Activated CD4-positive, CD25-positive, alpha-beta regulatory T cell treated with anti-CD3 and anti-CD28 coated beads, Interleukin-2, amount 50 U/mL, for 72 hours (primary cell): Measurements from ENCODE around the gene UGT1A6.
A peak's percentile ranks its signal among the peaks of the same experiment; 100 is the strongest.
"Not testable (repeated sequence)": the region's sequence is repeated elsewhere in the genome, so short reads cannot be mapped to it uniquely, and the experiment has no call there.

Source experiments
- DNase-seq: peaks from one replicate; pipeline ENCODE4 v3.0.0; 2021

Gene UGT1A6

GRCh38 chr2:233688341-233688740, 4.3 kb upstream of the UGT1A6 start:
- DNase-seq: no peak

- DNase-seq: no peak
Measured at GRCh38 chr2:233689031-233689430, 3.7 kb upstream of the UGT1A6 start.

DNA sequence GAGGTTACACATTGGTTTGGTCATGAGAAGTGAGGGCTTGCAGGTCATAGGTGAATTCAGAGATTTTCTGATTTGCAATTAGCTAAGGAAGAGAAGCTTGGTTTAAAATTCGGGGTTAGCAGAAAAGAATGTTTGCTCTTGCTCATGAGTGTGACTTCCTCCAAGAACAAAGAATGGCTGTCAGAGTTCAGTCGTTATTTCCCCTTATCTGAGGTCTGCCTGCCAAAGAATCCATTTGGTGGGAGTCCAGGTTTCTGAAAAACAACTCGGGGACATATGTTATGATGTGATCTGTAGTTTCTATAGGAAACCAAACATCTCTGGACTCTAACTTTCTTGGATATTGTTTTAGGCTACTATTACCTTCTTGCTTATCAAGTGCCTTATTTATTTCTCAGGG, 3.2 kb upstream of the UGT1A6 start:
- DNase-seq: no peak

GRCh38 chr2:233690444-233690843, 2.2 kb upstream of the UGT1A6 start:
- DNase-seq: no peak

- DNase-seq: no peak
Measured at GRCh38 chr2:233691443-233692433, 952 bp upstream of the UGT1A6 start.

GRCh38 chr2:233693963-233694362, 1.3 kb downstream of the UGT1A6 start:
- no peak for DNase-seq

GRCh38 chr2:233698740-233699139, 6.0 kb downstream of the UGT1A6 start:
- no peak for DNase-seq

- no peak for DNase-seq
Measured at GRCh38 chr2:233699424-233700027, 6.8 kb downstream of the UGT1A6 start.

DNA sequence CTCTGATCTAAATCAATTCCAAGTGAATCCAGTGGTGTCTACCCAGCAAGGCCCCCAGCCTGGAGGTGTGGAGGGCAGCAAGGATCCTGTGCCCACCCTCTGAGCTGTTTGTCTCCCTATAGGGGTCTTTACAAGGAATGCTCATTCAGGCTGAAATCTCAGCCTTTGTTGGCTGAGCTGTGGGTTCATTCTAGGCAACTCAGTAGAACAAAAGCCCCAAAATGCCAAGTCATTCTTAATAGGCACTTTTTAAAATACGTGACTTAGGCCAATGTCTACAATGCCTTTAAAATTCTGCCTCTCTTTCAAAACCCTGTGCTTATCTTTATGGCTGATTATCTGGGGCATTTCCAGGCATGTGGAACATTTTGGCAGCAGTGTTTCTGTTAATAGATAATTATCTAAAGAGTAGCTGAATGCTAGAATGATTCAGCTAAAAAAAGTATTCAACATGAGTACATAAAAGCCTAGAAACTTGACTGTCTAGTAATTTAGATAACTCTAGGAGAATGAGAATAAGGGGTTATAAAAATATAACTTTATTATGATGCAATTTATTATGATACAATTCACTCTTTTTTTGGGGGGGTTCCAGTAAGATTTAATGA, 7.4 kb downstream of the UGT1A6 start:
- no peak for DNase-seq

GRCh38 chr2:233700842-233701241, 8.2 kb downstream of the UGT1A6 start:
- DNase-seq: not testable (repeated sequence)

GRCh38 chr2:233702238-233702637, 9.5 kb downstream of the UGT1A6 start:
- no peak for DNase-seq

- DNase-seq: no peak
Measured at GRCh38 chr2:233705911-233706506, 13.3 kb downstream of the UGT1A6 start.

GRCh38 chr2:233706720-233707119, 14.0 kb downstream of the UGT1A6 start:
- DNase-seq: no peak

DNA sequence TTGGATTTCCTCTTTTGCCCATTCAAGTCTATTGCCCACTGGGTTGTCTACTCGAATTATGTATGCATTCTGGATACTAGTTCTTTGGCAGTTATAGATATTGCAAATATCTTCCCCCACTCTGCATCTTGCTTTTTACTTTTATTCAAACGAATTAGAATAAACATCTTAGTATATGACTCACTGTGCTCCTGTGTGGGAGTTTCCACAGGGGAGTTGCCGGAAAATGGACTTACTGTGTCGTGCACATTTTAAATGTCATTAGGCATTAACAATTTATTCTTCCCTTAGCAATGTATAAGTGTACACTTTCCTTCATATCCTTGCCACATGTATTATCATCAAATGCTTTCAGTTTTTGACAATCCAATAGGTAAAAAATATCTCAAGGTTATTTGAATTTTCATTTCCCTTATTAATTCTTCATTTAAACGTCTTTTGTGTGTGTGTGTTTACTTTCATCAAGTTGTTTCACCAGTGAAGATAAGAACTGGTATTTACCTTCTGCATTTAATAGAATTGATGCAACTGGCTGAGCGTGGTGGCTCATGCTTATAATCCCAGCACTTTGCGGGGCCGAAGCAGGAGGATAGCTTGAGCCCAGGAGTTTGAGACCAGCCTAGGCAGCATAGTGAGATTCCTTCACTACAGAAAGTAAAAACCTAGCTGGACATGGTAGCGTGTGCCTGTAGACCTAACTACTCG, 15.4 kb downstream of the UGT1A6 start:
- DNase-seq: no peak

DNA sequence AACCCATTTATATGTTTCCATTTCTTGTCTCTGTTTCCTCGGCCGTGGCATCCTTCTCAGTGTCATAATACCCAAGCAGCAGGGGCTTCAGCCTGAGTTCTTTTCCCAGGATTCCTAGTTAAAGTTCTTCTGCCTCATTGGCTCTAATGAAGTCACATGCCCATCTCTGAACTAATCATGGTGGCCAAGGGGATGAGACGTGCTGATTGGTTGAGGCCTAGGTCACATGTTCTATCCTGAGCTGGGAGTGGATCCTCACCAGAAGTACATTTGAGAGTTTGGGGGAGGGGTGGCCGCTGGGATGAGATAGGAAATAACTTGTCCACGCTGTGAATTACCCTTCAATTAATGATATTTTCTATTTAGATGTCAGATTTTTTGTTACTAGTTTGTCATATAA, 16.3 kb downstream of the UGT1A6 start:
- no peak for DNase-seq

DNA sequence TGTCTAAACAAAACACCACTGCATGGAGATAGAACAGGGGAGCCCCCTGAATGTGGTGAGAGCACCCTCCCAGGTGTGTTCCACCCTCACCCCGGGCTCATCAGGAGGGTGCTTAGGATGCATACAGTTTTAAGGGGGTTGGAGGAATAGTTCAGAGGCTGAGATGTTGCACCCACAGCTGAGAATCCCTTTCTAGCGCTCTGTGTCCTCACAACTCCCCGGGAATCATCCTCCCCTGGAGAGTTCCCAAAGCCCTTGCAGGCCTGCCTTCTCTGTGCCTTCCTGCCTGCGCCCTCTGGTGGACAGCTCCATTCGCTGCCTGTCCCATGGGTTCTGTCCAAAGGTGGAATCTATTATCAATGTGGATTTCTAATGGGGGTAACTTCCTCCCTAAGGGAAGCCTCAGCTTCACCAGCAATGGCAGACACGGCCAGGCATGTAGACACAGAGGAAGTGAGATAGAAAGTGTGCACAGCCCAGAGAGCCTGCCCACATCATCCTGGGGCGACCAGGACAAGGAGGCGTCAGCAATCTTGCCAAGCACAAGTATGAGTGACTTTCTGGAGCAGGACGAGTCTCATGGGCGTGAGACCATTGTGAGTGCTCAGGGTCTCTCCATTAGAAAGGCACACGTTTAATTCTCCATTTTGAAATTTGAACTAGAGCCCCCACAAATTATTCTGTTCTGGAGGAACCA, 18.8 kb downstream of the UGT1A6 start:
- peak; percentile 69 for DNase-seq

DNA sequence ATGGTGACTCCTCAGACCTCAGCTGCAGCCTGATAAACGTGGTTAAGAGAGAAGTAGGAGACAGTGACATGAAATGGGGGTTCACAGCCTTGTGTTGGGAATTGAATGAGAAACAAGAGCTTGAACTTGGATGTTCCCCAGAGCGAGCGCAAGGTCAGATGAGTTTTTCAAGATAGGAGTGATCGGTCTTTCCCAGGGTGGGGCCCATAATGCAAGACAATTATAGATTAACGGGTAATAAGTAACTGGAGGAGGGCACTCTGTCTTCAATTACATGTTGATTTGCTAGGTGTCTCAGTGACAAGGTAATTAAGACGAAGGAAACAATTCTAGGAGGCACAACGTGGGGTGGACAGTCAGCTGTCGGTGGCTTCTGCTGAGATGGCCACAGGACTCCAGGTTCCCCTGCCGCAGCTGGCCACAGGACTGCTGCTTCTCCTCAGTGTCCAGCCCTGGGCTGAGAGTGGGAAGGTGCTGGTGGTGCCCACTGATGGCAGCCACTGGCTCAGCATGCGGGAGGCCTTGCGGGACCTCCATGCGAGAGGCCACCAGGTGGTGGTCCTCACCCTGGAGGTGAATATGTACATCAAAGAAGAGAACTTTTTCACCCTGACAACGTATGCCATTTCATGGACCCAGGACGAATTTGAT, 20.0 kb downstream of the UGT1A6 start, which contains the start of gene UGT1A5:
UGT1A5 (plus strand) TSS at position 297 of the 651 bp plus-strand sequence; CDS start at position 382, 85 bp downstream.
- DNase-seq: no peak

- DNase-seq: no peak
Measured at GRCh38 chr2:233713262-233713615, 20.5 kb downstream of the UGT1A6 start.

- no peak for DNase-seq
Measured at GRCh38 chr2:233714121-233714520, 21.4 kb downstream of the UGT1A6 start.

DNA sequence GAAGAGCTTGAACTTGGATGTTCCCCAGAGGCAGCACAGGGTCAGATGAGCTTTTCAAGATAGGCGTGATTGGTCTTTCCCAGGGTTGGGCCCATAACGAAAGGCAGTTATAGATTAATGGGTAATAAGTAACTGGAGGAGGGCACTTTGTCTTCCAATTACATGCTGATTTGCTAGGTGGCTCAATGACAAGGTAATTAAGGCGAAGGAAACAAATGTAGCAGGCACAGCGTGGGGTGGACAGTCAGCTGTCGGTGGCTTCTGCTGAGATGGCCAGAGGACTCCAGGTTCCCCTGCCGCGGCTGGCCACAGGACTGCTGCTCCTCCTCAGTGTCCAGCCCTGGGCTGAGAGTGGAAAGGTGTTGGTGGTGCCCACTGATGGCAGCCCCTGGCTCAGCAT, 25.9 kb downstream of the UGT1A6 start, which contains the start of gene UGT1A4:
UGT1A4 (plus strand) TSS at position 185 of the 400 bp plus-strand sequence; CDS start at position 270, 85 bp downstream.
- no peak for DNase-seq

- DNase-seq: no peak
Measured at GRCh38 chr2:233728723-233729301, 36.1 kb downstream of the UGT1A6 start, which contains the start of gene UGT1A3. TSS of gene UGT1A3 (plus strand) at chr2:233729042. CDS start at chr2:233729127, 85 bp downstream.
